CD14-positive monocyte (primary cell): ENCODE results near the gene RETREG2. TPM values are rescaled to one million over a fixed set of nuclear protein-coding genes. Genes with fewer than 3 reads are reported as not detected.

Source experiments
- DNase-seq, 3 donors: peaks; one replicate each; pipeline ENCODE4 v3.0.0-alpha.2; 2011 to 2022
- H2AFZ ChIP-seq: 2 replicates; pipeline ENCODE4 v1.6.0; 2012; ENCODE audit warnings: mild to moderate bottlenecking, low read depth, low read length, inconsistent platforms; ENCODE audit not compliant: insufficient read depth, poor library complexity, severe bottlenecking
- H3K27ac ChIP-seq, 2 donors: 1 replicate in 1 of 2; 2 replicates in 1 of 2; pipeline ENCODE4 v1.5.1; 2012 to 2013; ENCODE audit warnings: low read length in 2 of 2, control low read depth in 1 of 2, inconsistent platforms in 1 of 2, low read depth in 1 of 2, mild to moderate bottlenecking in 1 of 2
- H3K27me3 ChIP-seq, 2 donors: one replicate each; pipeline versions ENCODE4 v1.6.0 to v1.6.1; 2011 to 2013; ENCODE audit warnings: low read length in 2 of 2; ENCODE audit not compliant: control insufficient read depth in 2 of 2, insufficient read depth in 2 of 2
- H3K36me3 ChIP-seq, 2 donors: replicated peaks in 1 of 2; 1 replicate in 1 of 2; 2 replicates in 1 of 2; pipeline versions ENCODE4 v1.5.1 to v1.6.1; 2012 to 2013; ENCODE audit warnings: low read length in 2 of 2, control low read depth in 1 of 2, inconsistent platforms in 1 of 2, mild to moderate bottlenecking in 1 of 2; ENCODE audit not compliant: insufficient read depth in 2 of 2, control insufficient read depth in 1 of 2
- H3K4me1 ChIP-seq, 2 donors: 1 replicate in 1 of 2; 2 replicates in 1 of 2; pipeline versions ENCODE4 v1.5.1 to v1.6.1; 2012 to 2013; ENCODE audit warnings: low read length in 2 of 2, control low read depth in 1 of 2, inconsistent platforms in 1 of 2, mild to moderate bottlenecking in 1 of 2, moderate library complexity in 1 of 2; ENCODE audit not compliant: insufficient read depth in 2 of 2, control insufficient read depth in 1 of 2
- H3K4me2 ChIP-seq: replicated peaks from 2 replicates; pipeline ENCODE3; 2012; ENCODE audit warnings: low read length, moderate library complexity, mild to moderate bottlenecking; ENCODE audit not compliant: poor library complexity, severe bottlenecking; ENCODE audit errors: extremely low read depth
- H3K4me3 ChIP-seq, 3 experiments: fragments of 200-600 bp in 1 of 3; sonication (generic) in 1 of 3; replicated peaks in 1 of 3; 1 replicate in 2 of 3; 2 replicates in 1 of 3; pipeline ENCODE4 v1.5.1; 2011 to 2013; ENCODE audit warnings: low read length in 3 of 3, mild to moderate bottlenecking in 3 of 3, control low read depth in 2 of 3, low read depth in 2 of 3, inconsistent platforms in 1 of 3, moderate library complexity in 1 of 3
- H3K79me2 ChIP-seq: 2 replicates; pipeline ENCODE4 v1.6.0; 2012; ENCODE audit warnings: mild to moderate bottlenecking, control low read depth, inconsistent platforms, low read length, moderate library complexity; ENCODE audit not compliant: insufficient read depth
- H3K9ac ChIP-seq: 2 replicates; pipeline ENCODE4 v1.6.0; 2017; ENCODE audit warnings: low read length, mild to moderate bottlenecking; ENCODE audit not compliant: insufficient read depth, poor library complexity, severe bottlenecking
- H3K9me3 ChIP-seq, 2 donors: replicated peaks in 1 of 2; 1 replicate in 1 of 2; 2 replicates in 1 of 2; pipeline versions ENCODE4 v1.5.1 to v1.6.1; 2012 to 2013; ENCODE audit warnings: low read length in 2 of 2, control low read depth in 1 of 2; ENCODE audit not compliant: control insufficient read depth in 1 of 2, insufficient read depth in 1 of 2
- H4K20me1 ChIP-seq: 2 replicates; pipeline ENCODE4 v1.6.0; 2012; ENCODE audit warnings: mild to moderate bottlenecking, low read length, control low read depth, moderate library complexity; ENCODE audit not compliant: insufficient read depth
- H3K27ac Mint-ChIP-seq, 7 donors: one replicate each; pipeline ENCODE4 v1.8.0; 2020; ENCODE audit warnings: mild to moderate bottlenecking in 7 of 7, mixed read lengths in 7 of 7, moderate library complexity in 6 of 7, inconsistent platforms in 2 of 7
- H3K27me3 Mint-ChIP-seq, 3 donors: one replicate each; pipeline ENCODE4 v1.8.0; 2021 to 2022; ENCODE audit warnings: low read depth in 3 of 3, mild to moderate bottlenecking in 3 of 3, mixed read lengths in 3 of 3, moderate library complexity in 3 of 3, inconsistent platforms in 1 of 3
- H3K36me3 Mint-ChIP-seq, 2 donors: one replicate each; pipeline ENCODE4 v1.8.0; 2020; ENCODE audit warnings: mixed read lengths in 2 of 2, inconsistent platforms in 1 of 2, mild to moderate bottlenecking in 1 of 2
- H3K4me1 Mint-ChIP-seq: one replicate; pipeline ENCODE4 v1.8.0; 2020; ENCODE audit warnings: mild to moderate bottlenecking, mixed read lengths
- H3K4me3 Mint-ChIP-seq, 2 donors: one replicate each; pipeline ENCODE4 v1.8.0; 2020; ENCODE audit warnings: mild to moderate bottlenecking in 2 of 2, mixed read lengths in 2 of 2, moderate library complexity in 1 of 2
- H3K9me3 Mint-ChIP-seq, 7 donors: one replicate each; pipeline ENCODE4 v1.8.0; 2020 to 2022; ENCODE audit warnings: mixed read lengths in 7 of 7, mild to moderate bottlenecking in 6 of 7, moderate library complexity in 6 of 7, inconsistent platforms in 2 of 7
- CTCF ChIP-seq: fragments of 200-600 bp; IDR thresholded peaks from one replicate; pipeline ENCODE4 v1.8.0; 2022; ENCODE audit warnings: antibody characterized with exemption, mild to moderate bottlenecking
- WGBS: methylation state at CpG from one replicate; pipeline ENCODE4 v1.1.5; 2013; ENCODE audit warnings: missing lambda C conversion rate; ENCODE audit not compliant: insufficient coverage; 5-methylcytosine and 5-hydroxymethylcytosine counted together
- intact Hi-C, 2 donors: fragments of 100-400 bp; cut with micrococcal nuclease; formaldehyde crosslinking; loops; one replicate each; pipeline versions ENCODE4 v1.15.0 to v1.15.1; 2023
- polyA plus RNA-seq, 3 donors: library from polyadenylated mRNA; depleted of rRNA in 1 of 3; unstranded in 2 of 3; stranded (reverse) in 1 of 3; fragments of 300-500 nt in 2 of 3; fragments of >200 nt in 1 of 3; fragmentation: Illumina TruSeq in 2 of 3; gene quantifications; 1 replicate in 2 of 3; 2 replicates in 1 of 3; pipeline ENCODE4 v1.2.3, GENCODE V29; 2012 to 2021

The RETREG2 gene
- polyA plus RNA-seq, 3 donors = 37.7 to 60.9 (median 39.4) TPM

DNA sequence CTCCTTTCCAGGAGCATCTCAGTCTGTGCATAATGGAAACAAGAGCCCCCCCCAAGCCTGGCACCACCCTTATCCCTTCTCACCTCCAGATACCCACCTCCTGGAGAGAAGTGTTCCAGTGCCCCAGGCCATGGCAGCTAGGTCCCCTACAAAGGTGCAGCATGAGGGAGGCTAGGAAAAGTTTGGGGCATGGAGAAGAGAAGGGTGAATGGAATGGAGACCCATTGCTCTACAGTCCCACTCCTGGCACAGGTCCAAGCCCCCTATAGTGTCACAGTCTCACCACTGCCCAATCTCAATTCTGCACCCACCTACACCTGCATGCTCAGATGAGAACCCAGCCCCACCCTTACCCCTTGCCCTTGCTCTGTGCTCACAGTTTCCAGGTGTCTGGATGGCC, 9.1 kb upstream of the RETREG2 start:
- no peak overlapping the region for H3K4me3 Mint-ChIP-seq
- H4K20me1 ChIP-seq = peaks cover 32% of the 10 kb centered on the region

DNA sequence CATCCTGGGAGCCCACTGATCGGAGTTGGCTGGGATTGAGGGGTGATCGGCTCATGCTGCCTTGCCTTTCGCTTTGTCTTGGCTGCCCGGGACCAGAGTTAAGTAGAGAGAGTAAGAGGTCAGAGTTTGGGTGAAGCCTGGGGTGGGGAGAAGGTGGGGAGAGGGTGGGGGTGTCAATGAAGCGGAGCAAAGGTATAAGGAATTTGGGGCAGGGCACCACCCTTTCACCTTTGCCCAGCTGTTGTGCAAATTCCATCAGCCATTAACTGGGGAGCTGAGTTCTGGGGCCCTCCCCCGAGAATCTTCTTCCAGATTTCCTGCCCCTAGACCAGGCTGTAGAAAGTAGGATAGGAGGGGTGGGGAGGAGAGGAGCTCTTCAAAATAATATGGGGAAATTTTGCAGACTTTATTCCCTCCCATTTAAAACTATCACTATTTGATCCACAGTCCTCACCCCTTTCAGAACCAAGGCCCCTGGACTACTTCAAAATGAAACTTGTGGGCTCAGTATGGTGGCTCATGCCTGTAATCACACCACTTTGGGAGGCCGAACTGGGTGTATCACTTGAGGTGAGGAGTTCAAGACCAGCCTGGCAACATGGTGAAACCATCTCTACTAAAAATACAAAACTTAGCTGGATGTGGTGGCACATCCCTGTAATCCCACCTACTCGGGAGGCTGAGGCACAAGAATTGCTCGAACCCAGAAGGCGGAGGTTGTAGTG, 8.0 kb upstream of the RETREG2 start, which contains the start of gene SLC23A3:
Gene SLC23A3 (minus strand): TSS at position 100 of the 725 bp plus-strand sequence. CDS start 45 bp downstream, at position 55.
- no peaks in the 10 kb centered on the region for H3K9me3 ChIP-seq
- H3K9ac ChIP-seq = no peak within 1 kb of the TSS
- no peak for TF ChIP-seq CTCF
- peaks cover 14% of the 10 kb centered on the region for H3K79me2 ChIP-seq
- no peak within 1 kb of the TSS for H3K4me3 ChIP-seq
- Mint-ChIP-seq H3K4me1 (peaks cover 28% of the 10 kb centered on the region), H3K4me3 (no peak within 1 kb of the TSS), H3K27ac (peak within 1 kb of the TSS in 1 of 7 donors; percentile 24), H3K27me3 (peaks cover 0 to 7% (median 2%) of the 10 kb centered on the region in 3 donors), H3K36me3 (peaks cover 47 to 58% of the 10 kb centered on the region in 2 donors), H3K9me3 (no peaks in the 10 kb centered on the region)
- H3K36me3 ChIP-seq = peaks cover 34 to 41% of the 10 kb centered on the region in 2 donors
- no peak within 1 kb of the TSS for H3K27ac ChIP-seq
- H4K20me1 ChIP-seq = peaks cover 43% of the 10 kb centered on the region
- no peak within 1 kb of the TSS for H3K4me2 ChIP-seq
- no peak within 1 kb of the TSS for H2AFZ ChIP-seq
- 100% methylated on average over 4 of the region's 10 CpGs for WGBS
- intact Hi-C loops = loop anchor here (2.0 to 10.0 kb wide), 3 partner anchors 41 to 435 kb away; partner anchors contain the start of gene GMPPA (in 1 of the 2)
- DNase-seq = no peak
- H3K27me3 ChIP-seq = no peaks in the 10 kb centered on the region
- H3K4me1 ChIP-seq = peaks cover 3 to 10% of the 10 kb centered on the region in 2 donors

More for the DNA sequence above, 9.1 kb upstream of the RETREG2 start:
- Mint-ChIP-seq H3K36me3 (peaks cover 36 to 46% of the 10 kb centered on the region in 2 donors), H3K27me3 (peaks cover 0 to 9% (median 2%) of the 10 kb centered on the region in 3 donors), H3K9me3 (no peaks in the 10 kb centered on the region), H3K27ac (no peak overlapping the region), H3K4me1 (peaks cover 19% of the 10 kb centered on the region)
- H3K4me2 ChIP-seq = no peak overlapping the region
- peaks cover 2% of the 10 kb centered on the region for H3K79me2 ChIP-seq
- H3K4me3 ChIP-seq = no peak overlapping the region
- TF ChIP-seq CTCF = no peak
- no peak for DNase-seq
- H3K27me3 ChIP-seq = no peaks in the 10 kb centered on the region
- peaks cover 22 to 29% of the 10 kb centered on the region in 2 donors for H3K36me3 ChIP-seq
- H3K4me1 ChIP-seq = no peaks in the 10 kb centered on the region
- intact Hi-C loops = loop anchor here in 1 of 2 donors (10.0 kb wide), 1 partner anchor 326 kb away; the partner anchor contains the start of gene GMPPA
- H2AFZ ChIP-seq = no peak overlapping the region
- H3K9me3 ChIP-seq = no peaks in the 10 kb centered on the region
- H3K27ac ChIP-seq = no peak overlapping the region
- no peak overlapping the region for H3K9ac ChIP-seq
